ENCODE data around the gene NLGN1. TPM values are rescaled to one million over a fixed set of nuclear protein-coding genes. Genes with fewer than 3 reads are reported as not detected.

Gene NLGN1
- total RNA-seq, 1 donor from 2014 or later: 34.8 TPM

- DNase-seq (ENCODE audit: low spot score): no peak
- Histone ChIP-seq H3K4me1 (no peaks in the 10 kb centered on the region), H3K79me2 (ENCODE audit: low read depth) (no peaks in the 10 kb centered on the region), H3K9ac (no peak overlapping the region), H4K20me1 (ENCODE audit: low read depth) (no peaks in the 10 kb centered on the region), H3K9me3 (ENCODE audit: low read depth) (no peaks in the 10 kb centered on the region), H3K4me2 (no peak overlapping the region), H3K4me3 (no peak overlapping the region), H2AFZ (replicated peaks) (no peak overlapping the region), H3K27ac (no peak overlapping the region), H3K27me3 (no peaks in the 10 kb centered on the region), H3F3A (ENCODE audit: low read depth) (no peaks in the 10 kb centered on the region), H3K36me3 (no peaks in the 10 kb centered on the region)
- H3K9me3 Mint-ChIP-seq: no peaks in the 10 kb centered on the region
- no peak overlapping the region for H3K27ac Mint-ChIP-seq
- peaks cover 2% of the 10 kb centered on the region for H3K27me3 Mint-ChIP-seq (ENCODE audit: insufficient read depth, low read depth)
- TF ChIP-seq EZH2 (IDR thresholded peaks at IDR 0.05): no peak
- no peaks in the 10 kb centered on the region for H3K4me1 Mint-ChIP-seq
- no peaks in the 10 kb centered on the region for H3K36me3 Mint-ChIP-seq
- no peak overlapping the region for H3K4me3 Mint-ChIP-seq
Observed at GRCh38 chr3:173986861-173987410, 589.4 kb downstream of the NLGN1 start.

DNA sequence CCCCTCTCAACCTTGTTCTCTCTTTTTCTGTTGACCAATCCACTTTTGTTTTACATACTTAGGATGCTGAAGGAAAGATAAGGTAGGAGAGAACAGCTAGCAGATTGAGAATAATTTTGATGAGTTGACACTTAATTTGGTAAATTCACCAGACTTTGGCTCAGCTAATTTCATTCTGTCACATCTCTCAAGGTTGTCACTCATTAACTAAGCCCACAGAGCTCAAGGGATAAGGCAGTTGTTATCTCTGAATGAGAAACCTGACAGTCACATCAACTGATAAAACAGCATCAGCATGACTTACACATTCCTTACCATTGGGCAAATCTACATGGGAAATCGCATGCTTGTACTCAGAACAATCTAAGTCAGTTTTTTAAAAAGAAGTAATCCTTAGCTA lies 591.4 kb downstream of the NLGN1 start:
- Histone ChIP-seq H3K4me2 (no peak overlapping the region), H3K36me3 (no peaks in the 10 kb centered on the region), H3K27ac (no peak overlapping the region), H2AFZ (replicated peaks) (no peak overlapping the region), H3K4me1 (no peaks in the 10 kb centered on the region), H3K9ac (no peak overlapping the region), H3K79me2 (ENCODE audit: low read depth) (no peaks in the 10 kb centered on the region), H3F3A (ENCODE audit: low read depth) (no peaks in the 10 kb centered on the region), H3K4me3 (no peak overlapping the region), H3K9me3 (ENCODE audit: low read depth) (no peaks in the 10 kb centered on the region), H3K27me3 (no peaks in the 10 kb centered on the region), H4K20me1 (ENCODE audit: low read depth) (no peaks in the 10 kb centered on the region)
- Mint-ChIP-seq H3K9me3 (no peaks in the 10 kb centered on the region), H3K27me3 (ENCODE audit: insufficient read depth, low read depth) (peaks cover 2% of the 10 kb centered on the region), H3K4me3 (no peak overlapping the region), H3K4me1 (peaks cover 4% of the 10 kb centered on the region), H3K27ac (no peak overlapping the region), H3K36me3 (no peaks in the 10 kb centered on the region)
- DNase-seq (ENCODE audit: low spot score): no peak
- TF ChIP-seq, protein P1, sequence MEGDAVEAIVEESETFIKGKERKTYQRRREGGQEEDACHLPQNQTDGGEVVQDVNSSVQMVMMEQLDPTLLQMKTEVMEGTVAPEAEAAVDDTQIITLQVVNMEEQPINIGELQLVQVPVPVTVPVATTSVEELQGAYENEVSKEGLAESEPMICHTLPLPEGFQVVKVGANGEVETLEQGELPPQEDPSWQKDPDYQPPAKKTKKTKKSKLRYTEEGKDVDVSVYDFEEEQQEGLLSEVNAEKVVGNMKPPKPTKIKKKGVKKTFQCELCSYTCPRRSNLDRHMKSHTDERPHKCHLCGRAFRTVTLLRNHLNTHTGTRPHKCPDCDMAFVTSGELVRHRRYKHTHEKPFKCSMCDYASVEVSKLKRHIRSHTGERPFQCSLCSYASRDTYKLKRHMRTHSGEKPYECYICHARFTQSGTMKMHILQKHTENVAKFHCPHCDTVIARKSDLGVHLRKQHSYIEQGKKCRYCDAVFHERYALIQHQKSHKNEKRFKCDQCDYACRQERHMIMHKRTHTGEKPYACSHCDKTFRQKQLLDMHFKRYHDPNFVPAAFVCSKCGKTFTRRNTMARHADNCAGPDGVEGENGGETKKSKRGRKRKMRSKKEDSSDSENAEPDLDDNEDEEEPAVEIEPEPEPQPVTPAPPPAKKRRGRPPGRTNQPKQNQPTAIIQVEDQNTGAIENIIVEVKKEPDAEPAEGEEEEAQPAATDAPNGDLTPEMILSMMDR (IDR thresholded peaks at IDR 0.05): no peak
- no peak for TF ChIP-seq EZH2 (IDR thresholded peaks at IDR 0.05)
- TF ChIP-seq EZH2phosphoT487 (IDR thresholded peaks at IDR 0.05): no peak

DNA sequence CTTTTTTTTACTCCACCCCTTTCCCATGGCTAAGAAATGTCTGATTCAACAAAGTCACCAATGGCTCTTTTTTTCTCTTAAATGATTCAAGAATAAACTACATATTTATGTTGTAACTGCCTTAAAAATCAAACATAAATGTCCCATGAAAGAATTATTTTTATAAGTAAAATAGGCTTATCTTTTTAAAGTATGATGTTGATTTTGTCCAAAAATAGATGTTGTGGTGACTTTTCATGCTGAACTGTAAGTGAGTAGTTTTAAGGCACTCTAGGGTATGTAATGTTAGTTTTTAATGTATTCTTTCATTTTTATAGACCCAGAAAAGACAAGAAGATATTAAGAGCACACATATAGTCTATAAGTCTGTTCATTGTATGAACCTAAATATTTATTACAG lies 594.9 kb downstream of the NLGN1 start:
- H3K4me3 ChIP-seq: no peak overlapping the region
- H3K9me3 ChIP-seq (ENCODE audit: low read depth): no peaks in the 10 kb centered on the region
- no peaks in the 10 kb centered on the region for H3K27me3 ChIP-seq
- no peaks in the 10 kb centered on the region for H3F3A ChIP-seq (ENCODE audit: low read depth)
- no peaks in the 10 kb centered on the region for H3K4me1 ChIP-seq
- no peak overlapping the region for H2AFZ ChIP-seq (replicated peaks)
- Mint-ChIP-seq H3K4me1 (peaks cover 4% of the 10 kb centered on the region), H3K27me3 (ENCODE audit: insufficient read depth, low read depth) (peaks cover 2% of the 10 kb centered on the region), H3K9me3 (no peaks in the 10 kb centered on the region), H3K27ac (no peak overlapping the region), H3K36me3 (no peaks in the 10 kb centered on the region), H3K4me3 (no peak overlapping the region)
- H3K27ac ChIP-seq: no peak overlapping the region
- H3K36me3 ChIP-seq: no peaks in the 10 kb centered on the region
- TF ChIP-seq EZH2phosphoT487 (IDR thresholded peaks at IDR 0.05) (no peak), EZH2 (IDR thresholded peaks at IDR 0.05) (no peak)
- TF ChIP-seq, protein P1 (IDR thresholded peaks at IDR 0.05): no peak
- H3K9ac ChIP-seq: no peak overlapping the region
- no peaks in the 10 kb centered on the region for H3K79me2 ChIP-seq (ENCODE audit: low read depth)
- H3K4me2 ChIP-seq: no peak overlapping the region
- H4K20me1 ChIP-seq (ENCODE audit: low read depth): no peaks in the 10 kb centered on the region
- DNase-seq (ENCODE audit: low spot score): no peak

GRCh38 chr3:173993299-173993698 lies 595.8 kb downstream of the NLGN1 start:
- Histone ChIP-seq H3K9ac (no peak overlapping the region), H3K36me3 (no peaks in the 10 kb centered on the region), H2AFZ (replicated peaks) (no peak overlapping the region), H3K27ac (no peak overlapping the region), H3K27me3 (no peaks in the 10 kb centered on the region), H4K20me1 (ENCODE audit: low read depth) (no peaks in the 10 kb centered on the region), H3K4me1 (no peaks in the 10 kb centered on the region), H3K4me3 (no peak overlapping the region), H3K9me3 (ENCODE audit: low read depth) (no peaks in the 10 kb centered on the region), H3F3A (ENCODE audit: low read depth) (no peaks in the 10 kb centered on the region), H3K4me2 (no peak overlapping the region), H3K79me2 (ENCODE audit: low read depth) (no peaks in the 10 kb centered on the region)
- no peaks in the 10 kb centered on the region for H3K9me3 Mint-ChIP-seq
- peaks cover 4% of the 10 kb centered on the region for H3K4me1 Mint-ChIP-seq
- TF ChIP-seq EZH2phosphoT487 (IDR thresholded peaks at IDR 0.05): no peak
- TF ChIP-seq, protein P1 (IDR thresholded peaks at IDR 0.05): peak; percentile 47
- no peak for TF ChIP-seq EZH2 (IDR thresholded peaks at IDR 0.05)
- H3K4me3 Mint-ChIP-seq: no peak overlapping the region
- H3K36me3 Mint-ChIP-seq: no peaks in the 10 kb centered on the region
- no peak overlapping the region for H3K27ac Mint-ChIP-seq
- DNase-seq (ENCODE audit: low spot score): no peak
- H3K27me3 Mint-ChIP-seq (ENCODE audit: insufficient read depth, low read depth): peaks cover 2% of the 10 kb centered on the region
